ENCODE measurements around the gene CAMTA1.

The CAMTA1 gene

GRCh38 chr1:7753641-7754040 is 968.4 kb downstream of the CAMTA1 start:
- DNase-seq (ENCODE audit: low read depth) = no peak
- no peak overlapping the region for H3K4me3 ChIP-seq (ENCODE audit: low read length)
- TF ChIP-seq CTCF (conservative IDR thresholded peaks at IDR 0.05; ENCODE audit: low read depth, low read length) = no peak

GRCh38 chr1:7754234-7754633 is 969.0 kb downstream of the CAMTA1 start:
- DNase-seq (ENCODE audit: low read depth) = no peak
- H3K4me3 ChIP-seq (ENCODE audit: low read length) = no peak overlapping the region
- TF ChIP-seq CTCF (conservative IDR thresholded peaks at IDR 0.05; ENCODE audit: low read depth, low read length) = no peak

GRCh38 chr1:7755448-7755847 is 970.2 kb downstream of the CAMTA1 start:
- DNase-seq (ENCODE audit: low read depth) = no peak
- TF ChIP-seq CTCF (conservative IDR thresholded peaks at IDR 0.05; ENCODE audit: low read depth, low read length) = peak; percentile 60
- H3K4me3 ChIP-seq (ENCODE audit: low read length) = no peak overlapping the region

- no peak for TF ChIP-seq CTCF (conservative IDR thresholded peaks at IDR 0.05; ENCODE audit: low read depth, low read length)
- no peak overlapping the region for H3K4me3 ChIP-seq (ENCODE audit: low read length)
- no peak for DNase-seq (ENCODE audit: low read depth)
These were observed 975.0 kb downstream of the CAMTA1 start for GRCh38 chr1:7760245-7760644.

- DNase-seq (ENCODE audit: low read depth) = no peak
- no peak for TF ChIP-seq CTCF (conservative IDR thresholded peaks at IDR 0.05; ENCODE audit: low read depth, low read length)
- H3K4me3 ChIP-seq (ENCODE audit: low read length) = no peak overlapping the region
These were observed 975.8 kb downstream of the CAMTA1 start for GRCh38 chr1:7761103-7761502.

- H3K4me3 ChIP-seq (ENCODE audit: low read length) = no peak overlapping the region
- no peak for DNase-seq (ENCODE audit: low read depth)
- TF ChIP-seq CTCF (conservative IDR thresholded peaks at IDR 0.05; ENCODE audit: low read depth, low read length) = no peak
These were observed 981.9 kb downstream of the CAMTA1 start for GRCh38 chr1:7767176-7767575.

GRCh38 chr1:7768583-7768982 is 983.3 kb downstream of the CAMTA1 start:
- TF ChIP-seq CTCF (conservative IDR thresholded peaks at IDR 0.05; ENCODE audit: low read depth, low read length) = no peak
- H3K4me3 ChIP-seq (ENCODE audit: low read length) = no peak overlapping the region
- DNase-seq (ENCODE audit: low read depth) = no peak

All from retinal pigment epithelial cell (primary cell).